ENCODE measurements around the gene CLSTN1.
"Not testable (repeated sequence)": the region's sequence is repeated elsewhere in the genome, so short reads cannot be mapped to it uniquely, and the experiment has no call there.

The CLSTN1 gene

GRCh38 chr1:9805972-9806371, 17.8 kb downstream of the CLSTN1 start:
- H2AFZ ChIP-seq (ENCODE audit: insufficient read depth, low read length, poor library complexity); H3K14ac ChIP-seq (ENCODE audit: low read length); H2BK5ac ChIP-seq (ENCODE audit: low read depth, low read length, poor library complexity); H3K9me3 ChIP-seq (ENCODE audit: insufficient read depth, low read depth, low read length); H3K4me1 ChIP-seq (ENCODE audit: control insufficient read depth in 1 of 2, insufficient read depth in 2 of 2, low read length in 2 of 2); DNase-seq; H3K18ac ChIP-seq (ENCODE audit: low read length); H2AK5ac ChIP-seq (ENCODE audit: low read length); H3K27ac ChIP-seq (ENCODE audit: low read depth, low read length); H3K23ac ChIP-seq (ENCODE audit: low read length); H2BK120ac ChIP-seq (ENCODE audit: insufficient read depth, low read length, poor library complexity); H3K9ac ChIP-seq (ENCODE audit: low read length); H3K36me3 ChIP-seq (ENCODE audit: control insufficient read depth in 1 of 2, insufficient read depth in 2 of 2, low read length in 2 of 2); H3K79me2 ChIP-seq (ENCODE audit: control insufficient read depth, insufficient read depth, low read length, poor library complexity); H4K12ac ChIP-seq (ENCODE audit: low read depth, low read length); H3K27me3 ChIP-seq (ENCODE audit: insufficient read depth, low read length); H4K8ac ChIP-seq (ENCODE audit: low read depth, low read length); H3K79me1 ChIP-seq (ENCODE audit: low read length); H3K4me2 ChIP-seq (ENCODE audit: low read length); H2BK12ac ChIP-seq (ENCODE audit: low read length); H4K91ac ChIP-seq (ENCODE audit: low read depth, low read length); H3K4me3 ChIP-seq (ENCODE audit: low read depth, low read length): not testable (repeated sequence)
- WGBS (ENCODE audit: extremely low coverage, insufficient coverage, insufficient read length) = no CpG with 5 or more reads among the region's 5 CpGs
- peak overlapping the region; percentile 28 for H3K4ac ChIP-seq (ENCODE audit: low read depth, low read length)

DNA sequence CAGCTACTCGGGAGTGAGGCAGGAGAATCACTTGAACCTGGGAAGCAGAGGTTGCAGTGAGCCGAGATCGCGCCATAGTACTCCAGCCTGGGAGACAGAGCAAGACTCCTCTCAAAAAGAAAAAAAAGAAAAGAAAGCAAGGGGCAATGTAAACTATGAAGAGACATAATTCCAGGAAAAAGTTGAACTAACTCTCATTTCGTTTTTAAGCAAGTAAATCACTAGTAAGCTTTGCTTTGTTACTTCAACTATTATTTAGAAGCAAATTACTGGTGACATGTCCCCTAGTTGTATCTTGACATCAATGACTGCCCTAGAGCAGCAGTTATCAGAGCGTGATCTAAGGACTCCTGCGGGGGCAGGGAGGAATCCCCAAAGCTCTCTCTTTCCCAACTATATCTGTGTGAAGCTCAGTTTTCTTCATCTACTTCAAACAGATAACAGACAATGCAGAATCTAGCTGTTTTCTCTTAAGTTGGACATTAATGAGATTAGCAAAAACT, 18.7 kb downstream of the CLSTN1 start:
- Histone ChIP-seq H3K4me3 (ENCODE audit: low read depth, low read length) (no peak overlapping the region), H4K8ac (ENCODE audit: low read depth, low read length) (no peak overlapping the region), H3K9ac (ENCODE audit: low read length) (no peak overlapping the region), H3K23ac (ENCODE audit: low read length) (no peak overlapping the region), H3K4me1 (ENCODE audit: control insufficient read depth in 1 of 2, insufficient read depth in 2 of 2, low read length in 2 of 2) (peaks cover 3 to 5% of the 10 kb centered on the region in 2 experiments), H3K4me2 (ENCODE audit: low read length) (no peak overlapping the region), H4K91ac (ENCODE audit: low read depth, low read length) (no peak overlapping the region), H3K27me3 (ENCODE audit: insufficient read depth, low read length) (no peaks in the 10 kb centered on the region), H3K14ac (ENCODE audit: low read length) (no peak overlapping the region), H2BK120ac (ENCODE audit: insufficient read depth, low read length, poor library complexity) (no peak overlapping the region), H3K27ac (ENCODE audit: low read depth, low read length) (no peak overlapping the region), H2BK5ac (ENCODE audit: low read depth, low read length, poor library complexity) (no peak overlapping the region), H3K18ac (ENCODE audit: low read length) (no peak overlapping the region), H3K79me2 (ENCODE audit: control insufficient read depth, insufficient read depth, low read length, poor library complexity) (peaks cover 2% of the 10 kb centered on the region), H2AFZ (ENCODE audit: insufficient read depth, low read length, poor library complexity) (no peak overlapping the region), H3K79me1 (ENCODE audit: low read length) (no peaks in the 10 kb centered on the region), H2BK12ac (ENCODE audit: low read length) (no peak overlapping the region), H4K12ac (ENCODE audit: low read depth, low read length) (no peak overlapping the region), H3K36me3 (ENCODE audit: control insufficient read depth in 1 of 2, insufficient read depth in 2 of 2, low read length in 2 of 2) (no peaks in the 10 kb centered on the region), H3K4ac (ENCODE audit: low read depth, low read length) (no peak overlapping the region), H2AK5ac (ENCODE audit: low read length) (no peak overlapping the region), H3K9me3 (ENCODE audit: insufficient read depth, low read depth, low read length) (peaks cover 3% of the 10 kb centered on the region)
- DNase-seq = peak in 1 of 2 donors; percentile 9
- no CpG with 5 or more reads among the region's 7 CpGs for WGBS (ENCODE audit: extremely low coverage, insufficient coverage, insufficient read length)

- not testable (repeated sequence) for H3K18ac ChIP-seq (ENCODE audit: low read length); H3K14ac ChIP-seq (ENCODE audit: low read length); H3K4me2 ChIP-seq (ENCODE audit: low read length); H3K79me2 ChIP-seq (ENCODE audit: control insufficient read depth, insufficient read depth, low read length, poor library complexity); H4K12ac ChIP-seq (ENCODE audit: low read depth, low read length); H2AFZ ChIP-seq (ENCODE audit: insufficient read depth, low read length, poor library complexity); H3K23ac ChIP-seq (ENCODE audit: low read length); H3K9me3 ChIP-seq (ENCODE audit: insufficient read depth, low read depth, low read length); H2BK5ac ChIP-seq (ENCODE audit: low read depth, low read length, poor library complexity); H3K4ac ChIP-seq (ENCODE audit: low read depth, low read length); DNase-seq; H3K36me3 ChIP-seq (ENCODE audit: control insufficient read depth in 1 of 2, insufficient read depth in 2 of 2, low read length in 2 of 2); H4K91ac ChIP-seq (ENCODE audit: low read depth, low read length); H3K9ac ChIP-seq (ENCODE audit: low read length); H3K27me3 ChIP-seq (ENCODE audit: insufficient read depth, low read length); H3K79me1 ChIP-seq (ENCODE audit: low read length); H4K8ac ChIP-seq (ENCODE audit: low read depth, low read length); H3K4me1 ChIP-seq (ENCODE audit: control insufficient read depth in 1 of 2, insufficient read depth in 2 of 2, low read length in 2 of 2); H2BK12ac ChIP-seq (ENCODE audit: low read length); H2AK5ac ChIP-seq (ENCODE audit: low read length); H2BK120ac ChIP-seq (ENCODE audit: insufficient read depth, low read length, poor library complexity); H3K4me3 ChIP-seq (ENCODE audit: low read depth, low read length); H3K27ac ChIP-seq (ENCODE audit: low read depth, low read length)
- no CpG with 5 or more reads among the region's 13 CpGs for WGBS (ENCODE audit: extremely low coverage, insufficient coverage, insufficient read length)
Observed at GRCh38 chr1:9803003-9803918, 20.5 kb downstream of the CLSTN1 start.

GRCh38 chr1:9801909-9802308, 21.9 kb downstream of the CLSTN1 start:
- Histone ChIP-seq H4K12ac (ENCODE audit: low read depth, low read length) (no peak overlapping the region), H3K79me2 (ENCODE audit: control insufficient read depth, insufficient read depth, low read length, poor library complexity) (no peaks in the 10 kb centered on the region), H3K9me3 (ENCODE audit: insufficient read depth, low read depth, low read length) (peaks cover 3% of the 10 kb centered on the region), H3K18ac (ENCODE audit: low read length) (no peak overlapping the region), H3K14ac (ENCODE audit: low read length) (no peak overlapping the region), H3K79me1 (ENCODE audit: low read length) (no peaks in the 10 kb centered on the region), H3K4me3 (ENCODE audit: low read depth, low read length) (no peak overlapping the region), H2BK120ac (ENCODE audit: insufficient read depth, low read length, poor library complexity) (no peak overlapping the region), H3K27ac (ENCODE audit: low read depth, low read length) (no peak overlapping the region), H4K91ac (ENCODE audit: low read depth, low read length) (no peak overlapping the region), H2BK12ac (ENCODE audit: low read length) (no peak overlapping the region), H2AK5ac (ENCODE audit: low read length) (no peak overlapping the region), H3K4ac (ENCODE audit: low read depth, low read length) (no peak overlapping the region), H3K9ac (ENCODE audit: low read length) (no peak overlapping the region), H3K4me1 (ENCODE audit: control insufficient read depth in 1 of 2, insufficient read depth in 2 of 2, low read length in 2 of 2) (no peaks in the 10 kb centered on the region), H3K36me3 (ENCODE audit: control insufficient read depth in 1 of 2, insufficient read depth in 2 of 2, low read length in 2 of 2) (no peaks in the 10 kb centered on the region), H3K27me3 (ENCODE audit: insufficient read depth, low read length) (no peaks in the 10 kb centered on the region), H3K4me2 (ENCODE audit: low read length) (no peak overlapping the region), H2AFZ (ENCODE audit: insufficient read depth, low read length, poor library complexity) (no peak overlapping the region), H3K23ac (ENCODE audit: low read length) (no peak overlapping the region), H2BK5ac (ENCODE audit: low read depth, low read length, poor library complexity) (no peak overlapping the region), H4K8ac (ENCODE audit: low read depth, low read length) (no peak overlapping the region)
- no CpG with 5 or more reads among the region's 1 CpG for WGBS (ENCODE audit: extremely low coverage, insufficient coverage, insufficient read length)
- no peak for DNase-seq

All from trophoblast cell (in vitro differentiated cells and primary cell).